ENCODE results near the gene MAP3K7CL. TPM values are rescaled to one million over a fixed set of nuclear protein-coding genes. Genes with fewer than 3 reads are reported as not detected.

Gene MAP3K7CL
- total and polyA plus RNA-seq, 2 of the 8 experiments (the other 6 are each of a cell fraction or from before 2014, with no cell fraction given) = not detected

DNA sequence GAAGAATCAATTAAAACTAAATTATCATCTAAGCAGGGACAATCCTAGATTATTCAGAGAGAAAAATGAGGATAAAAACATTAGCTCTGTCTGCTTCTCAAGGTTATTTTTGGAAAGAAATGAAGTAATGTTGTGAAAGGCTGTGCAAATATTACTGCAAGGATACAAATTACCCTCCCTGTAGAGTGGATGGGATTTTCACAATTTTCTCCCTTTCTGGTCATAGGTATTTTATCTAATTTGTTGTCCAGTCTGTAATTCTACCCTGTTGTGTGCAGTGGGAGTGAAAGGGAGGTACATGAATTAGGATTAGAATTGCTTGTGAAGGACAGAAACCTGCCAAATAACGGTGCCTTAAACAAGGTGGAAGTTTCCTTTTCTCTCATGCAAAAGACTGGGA, 54.7 kb downstream of the MAP3K7CL start:
- DNase-seq (ENCODE audit: low read depth in 1 of 2, low spot score in 2 of 2) (no peak), FAIRE-seq (no peak)
- Histone ChIP-seq H3K4ac (replicated peaks; ENCODE audit: insufficient read length, low read depth, low read length) (no peak overlapping the region), H3K9ac (replicated peaks in 1 of 4; ENCODE audit: extremely low read depth in 1 of 4, low read depth in 3 of 4, low read length in 3 of 4) (no peak overlapping the region), H3K36me3 (ENCODE audit: control insufficient read depth in 2 of 4, insufficient read depth in 4 of 4, low read length in 3 of 4) (no peaks in the 10 kb centered on the region), H4K8ac (ENCODE audit: extremely low read depth, insufficient read depth, low read length) (no peak overlapping the region), H3K4me2 (ENCODE audit: insufficient read depth in 1 of 2, low read depth in 2 of 2, low read length in 2 of 2) (no peak overlapping the region), H3K23me2 (ENCODE audit: low read depth, low read length) (no peaks in the 10 kb centered on the region), H2BK15ac (ENCODE audit: low read length) (no peak overlapping the region), H2AFZ (ENCODE audit: low read length) (no peak overlapping the region), H4K91ac (replicated peaks; ENCODE audit: insufficient read length, low read length) (no peak overlapping the region), H2BK5ac (ENCODE audit: low read depth, low read length) (no peak overlapping the region), H3K79me1 (ENCODE audit: low read depth, low read length) (no peaks in the 10 kb centered on the region), H3K27me3 (replicated peaks in 1 of 4; ENCODE audit: control insufficient read depth in 3 of 4, extremely low read depth in 1 of 4, insufficient read depth in 3 of 4, low read length in 3 of 4) (peaks cover 0 to 3% (median 0%) of the 10 kb centered on the region in 4 experiments; a peak in 1 of 7 replicates), H2BK120ac (replicated peaks; ENCODE audit: low read depth, low read length) (no peak overlapping the region), H3K56ac (replicated peaks; ENCODE audit: insufficient read length, low read depth, low read length) (no peak overlapping the region), H3K9me3 (ENCODE audit: insufficient read depth in 2 of 2, low read depth in 1 of 2, low read length in 1 of 2) (no peaks in the 10 kb centered on the region), H2BK20ac (ENCODE audit: low read length) (no peak overlapping the region), H3K18ac (ENCODE audit: extremely low read depth, low read length) (no peak overlapping the region), H3K4me3 (ENCODE audit: extremely low read depth in 1 of 4, insufficient read depth in 2 of 4, low read depth in 3 of 4, low read length in 4 of 4) (no peak overlapping the region), H3K14ac (ENCODE audit: insufficient read length) (no peak overlapping the region), H3K79me2 (ENCODE audit: control insufficient read depth in 1 of 2, insufficient read depth in 2 of 2, low read length in 2 of 2) (no peaks in the 10 kb centered on the region), H3K27ac (ENCODE audit: low read depth, low read length) (no peak overlapping the region), H2AK5ac (ENCODE audit: low read depth, low read length) (no peak overlapping the region), H3K4me1 (replicated peaks in 1 of 4; ENCODE audit: control insufficient read depth in 3 of 4, insufficient read depth in 4 of 4, low read length in 3 of 4) (peaks cover 0 to 3% (median 0%) of the 10 kb centered on the region in 4 experiments; a peak in 1 of 7 replicates), H2BK12ac (ENCODE audit: low read depth, low read length) (no peak overlapping the region), H4K5ac (ENCODE audit: insufficient read length, low read depth, low read length) (no peak overlapping the region), H3K23ac (ENCODE audit: insufficient read length) (no peak overlapping the region), H4K20me1 (replicated peaks in 1 of 2; ENCODE audit: control insufficient read depth in 1 of 2, insufficient read depth in 2 of 2, low read length in 2 of 2) (no peaks in the 10 kb centered on the region)
- WGBS, 2 experiments (ENCODE audit: extremely low coverage in 1 of 2, insufficient coverage in 1 of 2, insufficient read length in 1 of 2, insufficient replicate concordance in 2 of 2, low coverage in 1 of 2, low lambda C conversion rate in 2 of 2, missing lambda C conversion rate in 1 of 2) = 77% methylated on average over 1 of the region's 1 CpG; no CpG with 5 or more reads in 1 of the 2 experiments
- CTCF ChIA-PET (ENCODE audit: partially characterized antibody) = no interaction called here
- POLR2A ChIA-PET (ENCODE audit: partially characterized antibody) = no interaction called here
- TF ChIP-seq NRF1 (IDR thresholded peaks at IDR 0.05; ENCODE audit: low read depth, low read length) (no peak), POU5F1 (IDR thresholded peaks at IDR 0.05; ENCODE audit: low read depth, low read length) (no peak), SUZ12 (IDR thresholded peaks at IDR 0.05; ENCODE audit: low read length) (no peak), POLR2AphosphoS5 (IDR thresholded peaks at IDR 0.05; ENCODE audit: low read depth, low read length) (no peak), PHF8 (conservative IDR thresholded peaks at IDR 0.05; ENCODE audit: low read depth, low read length) (no peak), SRF (IDR thresholded peaks at IDR 0.05; ENCODE audit: low read depth, low read length) (no peak), SP2 (IDR thresholded peaks at IDR 0.05; ENCODE audit: low read length) (no peak), RFX5 (IDR thresholded peaks at IDR 0.05; ENCODE audit: borderline replicate concordance, low read depth, low read length) (no peak), SAP30 (IDR thresholded peaks at IDR 0.05; ENCODE audit: insufficient read depth, insufficient replicate concordance, low read length) (no peak), JUN (IDR thresholded peaks at IDR 0.05; ENCODE audit: low read depth, low read length) (no peak), TAF1 (IDR thresholded peaks at IDR 0.05; ENCODE audit: low read depth, low read length) (no peak), GABPA (IDR thresholded peaks at IDR 0.05; ENCODE audit: borderline replicate concordance, insufficient read depth, low read length) (no peak)
